GM23248 (cell line): Measurements from ENCODE around the gene TSSC4. TPM values are rescaled to one million over a fixed set of nuclear protein-coding genes. Genes with fewer than 3 reads are reported as not detected.

Source experiments
- DNase-seq: peaks from one replicate; pipeline ENCODE4 v3.0.0-alpha.2; 2015
- H2AFZ ChIP-seq: fragments of 200-600 bp; sonication (generic); 2 replicates; pipeline ENCODE4 v1.6.1; 2016; ENCODE audit warnings: antibody characterized with exemption
- H3F3A ChIP-seq: fragments of 200-600 bp; sonication (generic); 2 replicates; pipeline ENCODE4 v1.6.1; 2016; ENCODE audit warnings: mild to moderate bottlenecking, antibody characterized with exemption, mixed run types; ENCODE audit not compliant: insufficient read depth
- H3K27ac ChIP-seq: fragments of 200-600 bp; sonication (generic); 2 replicates; pipeline ENCODE4 v1.5.1; 2016; ENCODE audit warnings: mild to moderate bottlenecking
- H3K27me3 ChIP-seq: fragments of 200-600 bp; sonication (generic); replicated peaks from 2 replicates; pipeline ENCODE4 v1.6.1; 2016; ENCODE audit warnings: mild to moderate bottlenecking; ENCODE audit not compliant: insufficient read depth
- H3K36me3 ChIP-seq: fragments of 200-600 bp; sonication (generic); 2 replicates; pipeline ENCODE4 v1.6.1; 2016; ENCODE audit warnings: low read depth, mild to moderate bottlenecking
- H3K4me1 ChIP-seq: fragments of 200-600 bp; sonication (generic); 2 replicates; pipeline ENCODE4 v1.6.1; 2016; ENCODE audit warnings: mild to moderate bottlenecking; ENCODE audit not compliant: insufficient read depth
- H3K4me2 ChIP-seq: fragments of 200-600 bp; sonication (generic); one replicate; pipeline ENCODE4 v1.6.1; 2016; ENCODE audit warnings: mild to moderate bottlenecking; ENCODE audit not compliant: unreplicated experiment
- H3K4me3 ChIP-seq: fragments of 200-600 bp; sonication (generic); 2 replicates; pipeline ENCODE4 v1.5.1; 2016; ENCODE audit warnings: mild to moderate bottlenecking
- H3K79me2 ChIP-seq: fragments of 200-600 bp; sonication (generic); 2 replicates; pipeline ENCODE4 v1.6.1; 2016; ENCODE audit warnings: mild to moderate bottlenecking; ENCODE audit not compliant: insufficient read depth
- H3K9ac ChIP-seq: fragments of 200-600 bp; sonication (generic); 2 replicates; pipeline ENCODE4 v1.6.1; 2016; ENCODE audit warnings: mild to moderate bottlenecking
- H3K9me2 ChIP-seq: fragments of 200-600 bp; sonication (generic); 2 replicates; pipeline ENCODE4 v1.6.1; 2016; ENCODE audit warnings: mixed run types, mild to moderate bottlenecking, moderate library complexity; ENCODE audit not compliant: insufficient read depth
- H3K9me3 ChIP-seq: fragments of 200-600 bp; sonication (generic); one replicate; pipeline ENCODE4 v1.6.1; 2017; ENCODE audit warnings: low read depth
- H4K20me1 ChIP-seq: fragments of 200-600 bp; sonication (generic); 2 replicates; pipeline ENCODE4 v1.6.0; 2016; ENCODE audit not compliant: insufficient read depth
- EZH2 ChIP-seq: fragments of 200-600 bp; sonication (generic); IDR thresholded peaks from 2 replicates; pipeline ENCODE4 v1.6.1; 2018; ENCODE audit warnings: antibody characterized with exemption, mild to moderate bottlenecking; ENCODE audit not compliant: insufficient read depth, poor library complexity, severe bottlenecking
- EZH2phosphoT487 ChIP-seq: fragments of 200-600 bp; sonication (generic); IDR thresholded peaks from 2 replicates; pipeline ENCODE4 v1.6.1; 2018; ENCODE audit warnings: antibody characterized with exemption, moderate library complexity, mild to moderate bottlenecking, low read depth; ENCODE audit not compliant: insufficient read depth
- whole genome bisulfite sequencing, 2 experiments: methylation state at CpG; one replicate each; pipeline ENCODE4 v1.1.6; 2015 to 2017; ENCODE audit warnings: low lambda C conversion rate in 2 of 2, low coverage in 1 of 2; ENCODE audit errors: missing lambda C conversion rate in 2 of 2; 5-methylcytosine and 5-hydroxymethylcytosine counted together
- in situ Hi-C: fragments of 300-500 bp; cut with MboI; formaldehyde crosslinking; loops from 2 replicates; pipeline ENCODE4 v1.15.0; 2020
- polyA plus RNA-seq: library from polyadenylated mRNA; unstranded; fragments of >200 nt; fragmentation: Nextera tagmentation; extraction: Ambion mirVana; gene quantifications from 2 replicates; pipeline ENCODE4 v1.2.1, GENCODE V29; 2016
- total RNA-seq: library from RNA; depleted of rRNA; stranded (reverse); fragments of >200 nt; shearing (Covaris generic); gene quantifications from 2 replicates; pipeline ENCODE4 v1.2.3, GENCODE V29; 2014

TSSC4 gene
- total and polyA plus RNA-seq, 2 experiments from 2014 or later, result 44.4 to 61.8 TPM

GRCh38 chr11:2416765-2417164, 16.2 kb downstream of the TSSC4 start:
- no peaks in the 10 kb centered on the region for H3K9me3 ChIP-seq
- no peak for DNase-seq
- H3K27ac ChIP-seq, result no peak overlapping the region
- H2AFZ ChIP-seq, result no peak overlapping the region
- H3K9ac ChIP-seq, result no peak overlapping the region
- no peaks in the 10 kb centered on the region for H3K79me2 ChIP-seq
- H3F3A ChIP-seq, result no peaks in the 10 kb centered on the region
- no peaks in the 10 kb centered on the region for H3K36me3 ChIP-seq
- no peaks in the 10 kb centered on the region for H3K9me2 ChIP-seq
- no peak overlapping the region for H3K4me2 ChIP-seq
- 43 to 44% methylated on average over 18 of the region's 18 CpGs for WGBS, 2 experiments
- no peaks in the 10 kb centered on the region for H4K20me1 ChIP-seq
- no peak overlapping the region for H3K4me3 ChIP-seq
- in situ Hi-C loops, result no loop called here
- no peaks in the 10 kb centered on the region; the same call in 1 of the 2 replicates for H3K27me3 ChIP-seq
- TF ChIP-seq EZH2 (no peak), EZH2phosphoT487 (no peak)
- no peaks in the 10 kb centered on the region for H3K4me1 ChIP-seq

GRCh38 chr11:2417856-2418692, 17.5 kb downstream of the TSSC4 start:
- no peak for DNase-seq
- Histone ChIP-seq H3K4me1 (no peaks in the 10 kb centered on the region), H4K20me1 (no peaks in the 10 kb centered on the region), H3K27me3 (no peaks in the 10 kb centered on the region; the same call in 1 of the 2 replicates), H3K4me3 (no peak overlapping the region), H3K9ac (no peak overlapping the region), H3K4me2 (no peak overlapping the region), H3K9me2 (no peaks in the 10 kb centered on the region), H3F3A (no peaks in the 10 kb centered on the region), H3K79me2 (no peaks in the 10 kb centered on the region), H3K27ac (no peak overlapping the region), H3K9me3 (no peaks in the 10 kb centered on the region), H2AFZ (no peak overlapping the region), H3K36me3 (no peaks in the 10 kb centered on the region)
- WGBS, 2 experiments, result 48 to 49% methylated on average over 24 to 25 of the region's 30 CpGs
- TF ChIP-seq EZH2, result no peak
- no peak for TF ChIP-seq EZH2phosphoT487
- in situ Hi-C loops, result no loop called here

- in situ Hi-C loops, result no loop called here
- H3K4me3 ChIP-seq, result no peak overlapping the region
- WGBS, 2 experiments, result 69 to 73% methylated on average over 21 of the region's 21 CpGs
Observed at GRCh38 chr11:2418693-2419360, 18.3 kb downstream of the TSSC4 start.

GRCh38 chr11:2419638-2420501, 19.3 kb downstream of the TSSC4 start:
- no peaks in the 10 kb centered on the region for H3K9me2 ChIP-seq
- H3K36me3 ChIP-seq, result no peaks in the 10 kb centered on the region
- WGBS, 2 experiments, result 36 to 38% methylated on average over 30 to 35 of the region's 36 CpGs
- no peaks in the 10 kb centered on the region for H4K20me1 ChIP-seq
- no peak overlapping the region for H3K4me2 ChIP-seq
- no peaks in the 10 kb centered on the region for H3K79me2 ChIP-seq
- no peaks in the 10 kb centered on the region for H3K9me3 ChIP-seq
- no peaks in the 10 kb centered on the region; the same call in 1 of the 2 replicates for H3K27me3 ChIP-seq
- no peak overlapping the region for H3K27ac ChIP-seq
- no peaks in the 10 kb centered on the region for H3K4me1 ChIP-seq
- no peak for TF ChIP-seq EZH2phosphoT487
- no peak for TF ChIP-seq EZH2
- DNase-seq, result peak; percentile 89
- no peaks in the 10 kb centered on the region for H3F3A ChIP-seq
- H3K4me3 ChIP-seq, result no peak overlapping the region
- H3K9ac ChIP-seq, result no peak overlapping the region
- in situ Hi-C loops, result loop anchor here (5.0 to 10.0 kb wide), 2 partner anchors 125 to 218 kb away; no protein-coding TSS in a partner anchor
- H2AFZ ChIP-seq, result peak overlapping the region; percentile 74

More at GRCh38 chr11:2418693-2419360, 18.3 kb downstream of the TSSC4 start:
- Histone ChIP-seq H3K9me2 (no peaks in the 10 kb centered on the region), H3K27me3 (no peaks in the 10 kb centered on the region; the same call in 1 of the 2 replicates), H3K4me2 (no peak overlapping the region), H3K36me3 (no peaks in the 10 kb centered on the region), H3K4me1 (no peaks in the 10 kb centered on the region), H3K9me3 (no peaks in the 10 kb centered on the region), H3K27ac (no peak overlapping the region), H3F3A (no peaks in the 10 kb centered on the region), H3K79me2 (no peaks in the 10 kb centered on the region), H4K20me1 (no peaks in the 10 kb centered on the region), H3K9ac (no peak overlapping the region), H2AFZ (no peak overlapping the region)
- no peak for TF ChIP-seq EZH2
- TF ChIP-seq EZH2phosphoT487, result no peak
- DNase-seq, result no peak
